Lung (tissue), 12 donors: ENCODE measurements around the gene SKAP2. TPM values are rescaled to one million over a fixed set of nuclear protein-coding genes. Genes with fewer than 3 reads are reported as not detected.

ENCODE experiments used
- ATAC-seq: fragments of 200-7000 bp; cut with Tn5 transposase; one replicate; pipeline ENCODE4 v1.9.1; 2020; ENCODE audit warnings: moderate number of reproducible peaks; ENCODE audit not compliant: insufficient read depth, low FRiP score
- DNase-seq, 3 donors: peaks; one replicate each; pipeline ENCODE4 v3.0.0-alpha.2; 2013 to 2017
- H3K27ac ChIP-seq, 2 donors: one replicate each; pipeline ENCODE4 v1.5.1; 2013; ENCODE audit warnings: mild to moderate bottlenecking in 2 of 2, moderate library complexity in 2 of 2, control low read depth in 1 of 2, inconsistent platforms in 1 of 2, low read depth in 1 of 2, low read length in 1 of 2
- H3K27me3 ChIP-seq, 3 donors: one replicate each; pipeline ENCODE4 v1.5.1; 2013; ENCODE audit warnings: low read length in 2 of 3; ENCODE audit not compliant: control insufficient read depth in 3 of 3, insufficient read depth in 3 of 3
- H3K36me3 ChIP-seq, 4 donors: one replicate each; pipeline ENCODE4 v1.5.1; 2013; ENCODE audit warnings: low read length in 4 of 4, mild to moderate bottlenecking in 1 of 4, moderate library complexity in 1 of 4; ENCODE audit not compliant: control insufficient read depth in 4 of 4, insufficient read depth in 4 of 4
- H3K4me1 ChIP-seq, 5 donors: one replicate each; pipeline ENCODE4 v1.5.1; 2013; ENCODE audit warnings: low read length in 5 of 5, mild to moderate bottlenecking in 2 of 5, moderate library complexity in 1 of 5; ENCODE audit not compliant: control insufficient read depth in 5 of 5, insufficient read depth in 5 of 5
- H3K4me3 ChIP-seq: one replicate; pipeline ENCODE4 v1.5.1; 2013; ENCODE audit warnings: mild to moderate bottlenecking, control low read depth, moderate library complexity
- H3K9ac ChIP-seq, 2 donors: one replicate each; pipeline ENCODE4 v1.5.1; 2013; ENCODE audit warnings: low read length in 2 of 2, control low read depth in 1 of 2; ENCODE audit not compliant: insufficient read depth in 1 of 2
- H3K9me3 ChIP-seq, 4 donors: one replicate each; pipeline ENCODE4 v1.5.1; 2013; ENCODE audit warnings: low read length in 3 of 4, mild to moderate bottlenecking in 1 of 4, moderate library complexity in 1 of 4; ENCODE audit not compliant: control insufficient read depth in 4 of 4, insufficient read depth in 3 of 4
- WGBS, 2 donors: extraction: QIAGEN DNeasy Blood & Tissue Kit; methylation state at CpG; one replicate each; pipeline ENCODE4 v1.1.7; 2013; 5-methylcytosine and 5-hydroxymethylcytosine counted together
- polyA plus RNA-seq, 2 donors: library from polyadenylated mRNA; stranded (reverse); fragments of 200-250 nt; gene quantifications; one replicate each; pipeline ENCODE4 v1.2.1, GENCODE V29; 2013
- total RNA-seq, 2 donors: library from RNA; depleted of rRNA in 1 of 2; stranded (reverse); fragments of >200 nt in 1 of 2; gene quantifications; one replicate each; pipeline ENCODE4 v1.2.1, GENCODE V29; 2014 to 2021
- TF ChIP-seq, protein P1 (sequence below): IDR thresholded peaks from 2 replicates; pipeline ENCODE4 v1.5.1; 2012; ENCODE audit warnings: mild to moderate bottlenecking; ENCODE audit errors: control extremely low read depth, extremely low read depth
- donor health status: control.
- donor health status: control.
- donor health status: Bipolar disorder and iron deficiency.
- donor health status: healthy.
- donor health status: DM: yes; HTN: yes; CAD: no.

SKAP2 gene
- total and polyA plus RNA-seq, 4 donors: 9.2 to 40.1 (median 35.8) TPM

DNA sequence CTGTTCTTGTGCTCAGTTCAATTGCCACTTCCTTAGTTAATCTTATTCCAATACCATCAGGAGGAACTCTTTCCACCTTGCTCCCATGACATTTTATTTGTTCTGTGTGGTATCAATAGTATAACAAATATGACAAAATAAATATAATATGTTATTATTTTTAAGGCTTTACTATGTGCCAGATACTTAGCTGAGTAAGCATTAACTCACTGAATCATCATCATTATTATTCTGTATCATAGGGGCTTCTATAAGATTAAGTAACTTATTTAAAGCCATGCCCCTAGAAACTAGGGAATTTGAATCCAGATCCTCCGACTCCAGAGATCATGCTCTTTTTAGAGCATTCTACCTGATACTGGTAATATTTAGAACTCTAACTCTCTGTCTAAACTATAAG, 33.5 kb upstream of the SKAP2 start:
- 98 to 100% methylated on average over 1 of the region's 1 CpG for WGBS, 2 donors
- TF ChIP-seq, protein P1, sequence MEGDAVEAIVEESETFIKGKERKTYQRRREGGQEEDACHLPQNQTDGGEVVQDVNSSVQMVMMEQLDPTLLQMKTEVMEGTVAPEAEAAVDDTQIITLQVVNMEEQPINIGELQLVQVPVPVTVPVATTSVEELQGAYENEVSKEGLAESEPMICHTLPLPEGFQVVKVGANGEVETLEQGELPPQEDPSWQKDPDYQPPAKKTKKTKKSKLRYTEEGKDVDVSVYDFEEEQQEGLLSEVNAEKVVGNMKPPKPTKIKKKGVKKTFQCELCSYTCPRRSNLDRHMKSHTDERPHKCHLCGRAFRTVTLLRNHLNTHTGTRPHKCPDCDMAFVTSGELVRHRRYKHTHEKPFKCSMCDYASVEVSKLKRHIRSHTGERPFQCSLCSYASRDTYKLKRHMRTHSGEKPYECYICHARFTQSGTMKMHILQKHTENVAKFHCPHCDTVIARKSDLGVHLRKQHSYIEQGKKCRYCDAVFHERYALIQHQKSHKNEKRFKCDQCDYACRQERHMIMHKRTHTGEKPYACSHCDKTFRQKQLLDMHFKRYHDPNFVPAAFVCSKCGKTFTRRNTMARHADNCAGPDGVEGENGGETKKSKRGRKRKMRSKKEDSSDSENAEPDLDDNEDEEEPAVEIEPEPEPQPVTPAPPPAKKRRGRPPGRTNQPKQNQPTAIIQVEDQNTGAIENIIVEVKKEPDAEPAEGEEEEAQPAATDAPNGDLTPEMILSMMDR: no peak
- ATAC-seq: no peak

DNA sequence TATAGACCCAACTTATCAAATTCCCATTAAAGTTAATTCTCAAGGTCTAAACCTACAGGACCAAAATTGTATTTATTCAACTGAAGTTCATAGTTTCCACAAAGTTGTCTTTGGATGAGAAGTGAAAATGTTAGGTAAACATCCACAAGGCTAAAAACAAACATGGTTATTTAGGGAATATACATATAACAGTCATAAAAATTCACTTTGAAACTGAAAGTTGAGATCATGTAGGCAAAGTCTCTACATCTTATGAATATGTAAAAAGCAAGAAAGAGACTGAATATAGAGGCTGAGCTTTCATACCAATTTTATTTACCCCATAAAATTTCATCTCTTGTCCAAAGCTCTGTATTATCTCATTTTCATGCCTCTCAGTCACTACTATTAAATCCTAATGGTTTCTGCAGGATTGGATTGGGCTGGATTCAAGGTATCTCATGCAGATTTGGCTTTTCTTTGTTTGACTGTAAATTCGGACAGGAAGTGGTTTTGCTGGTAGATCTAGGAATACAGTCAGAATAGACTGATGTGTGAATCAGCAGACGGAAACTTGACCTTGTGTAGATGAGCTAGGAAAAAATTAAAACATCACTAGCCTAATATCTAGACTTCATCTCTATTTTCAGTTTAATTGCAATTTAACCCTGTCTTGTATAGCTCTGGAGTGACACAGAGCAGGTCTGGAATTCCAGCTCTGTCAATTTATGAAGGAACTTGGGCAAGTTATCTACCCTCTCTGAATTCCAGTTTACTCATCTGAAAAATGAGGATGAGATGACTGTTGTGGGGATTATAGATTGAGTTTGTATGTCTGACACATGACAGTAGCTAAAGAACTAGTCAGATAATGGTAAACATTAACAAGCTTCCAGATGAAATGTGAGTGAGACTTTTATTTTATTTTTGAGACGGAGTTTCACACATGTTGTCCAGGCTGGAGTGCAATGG, 27.3 kb upstream of the SKAP2 start:
- ATAC-seq: no peak
- no peaks in the 10 kb centered on the region for H3K9me3 ChIP-seq
- TF ChIP-seq, protein P1: no peak
- no peaks in the 10 kb centered on the region for H3K36me3 ChIP-seq
- no peak for DNase-seq
- H3K27me3 ChIP-seq: peaks cover 0 to 16% (median 0%) of the 10 kb centered on the region in 3 donors
- no peak overlapping the region for H3K4me3 ChIP-seq
- 89% methylated on average over 3 of the region's 3 CpGs for WGBS, 2 donors
- H3K4me1 ChIP-seq: no peaks in the 10 kb centered on the region
- H3K27ac ChIP-seq: no peak overlapping the region
- no peak overlapping the region for H3K9ac ChIP-seq

More for the DNA sequence above, 33.5 kb upstream of the SKAP2 start:
- DNase-seq: no peak
- Histone ChIP-seq H3K27me3 (peaks cover 0 to 18% (median 0%) of the 10 kb centered on the region in 3 donors), H3K4me1 (peaks cover 0 to 13% (median 0%) of the 10 kb centered on the region in 5 donors), H3K36me3 (no peaks in the 10 kb centered on the region), H3K9ac (no peak overlapping the region), H3K9me3 (no peaks in the 10 kb centered on the region), H3K27ac (no peak overlapping the region), H3K4me3 (no peak overlapping the region)

GRCh38 chr7:26880852-26881251, 16.5 kb upstream of the SKAP2 start:
- Histone ChIP-seq H3K27me3 (peaks cover 0 to 5% (median 0%) of the 10 kb centered on the region in 3 donors), H3K4me1 (no peaks in the 10 kb centered on the region), H3K9me3 (peaks cover 0 to 8% (median 1%) of the 10 kb centered on the region in 4 donors), H3K27ac (no peak overlapping the region), H3K9ac (no peak overlapping the region), H3K36me3 (no peaks in the 10 kb centered on the region), H3K4me3 (no peak overlapping the region)
- DNase-seq: no peak
- 64 to 89% methylated on average over 2 of the region's 2 CpGs for WGBS, 2 donors
- TF ChIP-seq, protein P1: no peak
- no peak for ATAC-seq
